Measurements from ENCODE around the gene AFP.

GRCh38 chr4:73456177-73457022, 20.4 kb downstream of the AFP start:
- no peak for TF ChIP-seq BRCA1 (CRISPR knock-in tag; IDR thresholded peaks at IDR 0.05)
- no peak for TF ChIP-seq ZNF850 (CRISPR knock-in tag; conservative IDR thresholded peaks at IDR 0.05)
- TF ChIP-seq CREB1 (IDR thresholded peaks at IDR 0.05) = no peak
- no peak for TF ChIP-seq CREB1 (CRISPR knock-in tag; IDR thresholded peaks at IDR 0.05)
- TF ChIP-seq CTCF (CRISPR knock-in tag; IDR thresholded peaks at IDR 0.05) = no peak
- TF ChIP-seq BCLAF1 (IDR thresholded peaks at IDR 0.05) = no peak
- TF ChIP-seq FOXA1 (IDR thresholded peaks at IDR 0.05) = no peak
- no peak for TF ChIP-seq FOXA1 (CRISPR knock-in tag; IDR thresholded peaks at IDR 0.05)
